ENCODE data around the gene ABCC10.
"Not testable (repeated sequence)": the region's sequence is repeated elsewhere in the genome, so short reads cannot be mapped to it uniquely, and the experiment has no call there.

Gene ABCC10, protein sequence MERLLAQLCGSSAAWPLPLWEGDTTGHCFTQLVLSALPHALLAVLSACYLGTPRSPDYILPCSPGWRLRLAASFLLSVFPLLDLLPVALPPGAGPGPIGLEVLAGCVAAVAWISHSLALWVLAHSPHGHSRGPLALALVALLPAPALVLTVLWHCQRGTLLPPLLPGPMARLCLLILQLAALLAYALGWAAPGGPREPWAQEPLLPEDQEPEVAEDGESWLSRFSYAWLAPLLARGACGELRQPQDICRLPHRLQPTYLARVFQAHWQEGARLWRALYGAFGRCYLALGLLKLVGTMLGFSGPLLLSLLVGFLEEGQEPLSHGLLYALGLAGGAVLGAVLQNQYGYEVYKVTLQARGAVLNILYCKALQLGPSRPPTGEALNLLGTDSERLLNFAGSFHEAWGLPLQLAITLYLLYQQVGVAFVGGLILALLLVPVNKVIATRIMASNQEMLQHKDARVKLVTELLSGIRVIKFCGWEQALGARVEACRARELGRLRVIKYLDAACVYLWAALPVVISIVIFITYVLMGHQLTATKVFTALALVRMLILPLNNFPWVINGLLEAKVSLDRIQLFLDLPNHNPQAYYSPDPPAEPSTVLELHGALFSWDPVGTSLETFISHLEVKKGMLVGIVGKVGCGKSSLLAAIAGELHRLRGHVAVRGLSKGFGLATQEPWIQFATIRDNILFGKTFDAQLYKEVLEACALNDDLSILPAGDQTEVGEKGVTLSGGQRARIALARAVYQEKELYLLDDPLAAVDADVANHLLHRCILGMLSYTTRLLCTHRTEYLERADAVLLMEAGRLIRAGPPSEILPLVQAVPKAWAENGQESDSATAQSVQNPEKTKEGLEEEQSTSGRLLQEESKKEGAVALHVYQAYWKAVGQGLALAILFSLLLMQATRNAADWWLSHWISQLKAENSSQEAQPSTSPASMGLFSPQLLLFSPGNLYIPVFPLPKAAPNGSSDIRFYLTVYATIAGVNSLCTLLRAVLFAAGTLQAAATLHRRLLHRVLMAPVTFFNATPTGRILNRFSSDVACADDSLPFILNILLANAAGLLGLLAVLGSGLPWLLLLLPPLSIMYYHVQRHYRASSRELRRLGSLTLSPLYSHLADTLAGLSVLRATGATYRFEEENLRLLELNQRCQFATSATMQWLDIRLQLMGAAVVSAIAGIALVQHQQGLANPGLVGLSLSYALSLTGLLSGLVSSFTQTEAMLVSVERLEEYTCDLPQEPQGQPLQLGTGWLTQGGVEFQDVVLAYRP (N-terminal part only)

DNA sequence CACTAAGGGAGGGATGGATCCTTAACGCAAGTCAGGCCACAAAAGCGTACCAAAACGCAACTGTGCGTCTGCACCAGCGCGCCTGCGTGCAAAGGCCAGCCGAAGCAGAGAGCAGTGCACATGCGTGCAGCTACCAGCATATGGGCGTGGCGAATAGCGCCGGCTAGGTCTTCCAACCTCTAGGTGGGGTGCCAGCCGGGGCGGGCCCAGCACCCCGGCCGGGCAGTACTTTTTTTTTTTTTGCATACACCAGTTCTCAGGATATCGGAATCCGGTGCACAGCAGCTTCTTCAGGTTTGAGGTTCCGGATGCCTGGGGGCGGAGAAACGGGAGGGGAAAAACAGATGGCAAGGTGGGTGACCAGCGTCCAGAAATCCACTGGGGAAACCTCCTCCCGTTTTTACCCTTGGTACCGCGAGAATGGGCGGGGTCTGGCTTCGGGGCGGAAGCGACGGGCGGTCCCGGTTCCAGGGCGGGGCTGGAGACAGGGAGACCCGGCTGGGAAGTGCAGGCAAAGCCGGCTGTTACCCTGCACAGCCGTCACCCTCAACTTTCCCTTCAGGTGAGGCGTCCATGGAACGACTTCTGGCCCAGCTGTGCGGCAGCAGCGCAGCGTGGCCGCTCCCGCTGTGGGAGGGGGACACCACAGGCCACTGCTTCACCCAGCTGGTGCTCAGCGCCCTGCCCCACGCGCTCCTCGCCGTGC is at the start of gene ABCC10:
ABCC10 (plus strand) TSS at position 136 of the 706 bp plus-strand sequence; CDS start at position 574, 438 bp downstream.
- H3K4me3 ChIP-seq (ENCODE audit: low read length): peak within 1 kb of the TSS; percentile 63
- H3K9me3 ChIP-seq (ENCODE audit: control insufficient read depth, insufficient read depth, low read length): no peaks in the 10 kb centered on the region
- no peaks in the 10 kb centered on the region for H3K27me3 ChIP-seq (ENCODE audit: control insufficient read depth, insufficient read depth, low read length)
- no peaks in the 10 kb centered on the region for H3K4me1 ChIP-seq (ENCODE audit: control insufficient read depth, insufficient read depth, low read length)
- H3K36me3 ChIP-seq (ENCODE audit: control insufficient read depth, insufficient read depth, low read length): peaks cover 6% of the 10 kb centered on the region; the same call in 1 of the 2 replicates
- no CpG with 5 or more reads among the region's 49 CpGs for WGBS (ENCODE audit: insufficient coverage, insufficient read length)
- peak; percentile 93 for DNase-seq (ENCODE audit: low read depth, low spot score)
- H3K27ac ChIP-seq (ENCODE audit: low read length): no peak within 1 kb of the TSS

DNA sequence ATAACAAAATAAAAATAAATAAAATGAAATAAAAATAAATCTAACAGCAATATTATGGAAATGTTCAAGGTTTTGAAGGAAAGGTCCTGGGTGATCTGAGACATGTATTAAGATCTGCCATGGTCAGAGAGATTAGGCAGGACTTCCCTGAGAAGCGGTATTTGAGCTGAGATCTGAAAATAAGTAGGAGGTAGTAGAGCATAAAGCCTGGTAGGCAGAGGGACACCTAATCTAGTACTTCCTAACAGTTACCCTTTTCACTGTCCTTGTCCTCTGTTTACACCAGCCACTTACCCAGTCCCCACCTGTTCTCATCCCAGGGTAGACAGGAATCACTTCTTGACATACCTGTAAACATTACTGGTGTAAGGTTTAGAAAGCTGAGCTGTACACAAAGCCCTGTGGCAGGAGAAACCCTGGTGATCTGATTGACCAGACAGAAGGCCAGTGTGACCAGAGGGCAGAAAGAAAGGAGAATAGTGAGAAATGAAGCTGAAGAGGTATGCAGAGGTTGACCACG is 49.6 kb upstream of the ABCC10 start:
- no peaks in the 10 kb centered on the region for H3K36me3 ChIP-seq (ENCODE audit: control insufficient read depth, insufficient read depth, low read length)
- no peak for DNase-seq (ENCODE audit: low read depth, low spot score)
- WGBS (ENCODE audit: insufficient coverage, insufficient read length): no CpG with 5 or more reads among the region's 2 CpGs
- H3K4me1 ChIP-seq (ENCODE audit: control insufficient read depth, insufficient read depth, low read length): no peaks in the 10 kb centered on the region
- no peaks in the 10 kb centered on the region for H3K27me3 ChIP-seq (ENCODE audit: control insufficient read depth, insufficient read depth, low read length)
- H3K9me3 ChIP-seq (ENCODE audit: control insufficient read depth, insufficient read depth, low read length): no peaks in the 10 kb centered on the region
- no peak overlapping the region for H3K4me3 ChIP-seq (ENCODE audit: low read length)
- H3K27ac ChIP-seq (ENCODE audit: low read length): no peak overlapping the region

DNA sequence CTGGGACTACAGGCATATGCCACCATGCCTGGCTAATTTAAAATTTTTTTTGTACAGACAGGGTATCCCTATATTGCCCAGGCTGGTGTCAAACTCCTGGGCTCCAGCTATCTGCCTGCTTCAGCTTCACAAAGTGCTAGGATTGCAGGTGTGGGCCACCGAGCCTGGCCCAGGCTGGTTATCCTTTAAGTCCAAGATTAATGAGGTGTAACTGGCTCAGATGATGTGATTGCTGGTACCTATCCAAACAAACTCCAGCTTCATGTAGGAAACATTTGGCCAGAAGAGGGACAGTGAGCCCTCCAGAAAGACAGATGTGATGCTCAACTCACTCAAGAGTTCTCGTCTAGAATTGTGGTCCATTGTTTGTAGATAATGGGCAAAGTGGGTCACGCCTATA is 48.7 kb upstream of the ABCC10 start:
- WGBS (ENCODE audit: insufficient coverage, insufficient read length): no CpG with 5 or more reads among the region's 3 CpGs
- H3K27me3 ChIP-seq (ENCODE audit: control insufficient read depth, insufficient read depth, low read length): no peaks in the 10 kb centered on the region

DNA sequence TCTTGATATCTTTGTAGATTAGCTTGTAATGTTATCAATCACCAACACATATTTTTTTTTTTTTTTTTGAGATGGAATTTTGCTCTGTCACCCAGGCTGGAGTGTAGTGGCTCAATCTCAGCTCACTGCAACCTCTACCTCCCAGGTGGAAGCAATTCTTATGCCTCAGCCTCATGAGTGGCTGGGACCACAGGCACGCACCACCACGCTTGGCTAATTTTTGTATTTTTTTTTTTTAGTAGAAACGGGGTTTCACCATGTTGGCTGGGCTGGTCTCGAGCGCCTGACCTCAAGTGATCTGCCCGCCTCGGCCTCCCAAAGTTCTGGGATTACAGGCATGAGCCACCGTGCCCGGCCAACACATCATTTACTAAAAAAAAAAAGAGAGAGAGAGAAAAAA is 46.5 kb upstream of the ABCC10 start:
- H3K27me3 ChIP-seq (ENCODE audit: control insufficient read depth, insufficient read depth, low read length); H3K36me3 ChIP-seq (ENCODE audit: control insufficient read depth, insufficient read depth, low read length); H3K27ac ChIP-seq (ENCODE audit: low read length); H3K4me1 ChIP-seq (ENCODE audit: control insufficient read depth, insufficient read depth, low read length); H3K9me3 ChIP-seq (ENCODE audit: control insufficient read depth, insufficient read depth, low read length); H3K4me3 ChIP-seq (ENCODE audit: low read length); DNase-seq (ENCODE audit: low read depth, low spot score): not testable (repeated sequence)
- WGBS (ENCODE audit: insufficient coverage, insufficient read length): no CpG with 5 or more reads among the region's 9 CpGs

More for the DNA sequence above, 48.7 kb upstream of the ABCC10 start:
- Histone ChIP-seq H3K4me1 (ENCODE audit: control insufficient read depth, insufficient read depth, low read length) (no peaks in the 10 kb centered on the region), H3K9me3 (ENCODE audit: control insufficient read depth, insufficient read depth, low read length) (no peaks in the 10 kb centered on the region), H3K27ac (ENCODE audit: low read length) (no peak overlapping the region), H3K4me3 (ENCODE audit: low read length) (no peak overlapping the region), H3K36me3 (ENCODE audit: control insufficient read depth, insufficient read depth, low read length) (no peaks in the 10 kb centered on the region)
- no peak for DNase-seq (ENCODE audit: low read depth, low spot score)

DNA sequence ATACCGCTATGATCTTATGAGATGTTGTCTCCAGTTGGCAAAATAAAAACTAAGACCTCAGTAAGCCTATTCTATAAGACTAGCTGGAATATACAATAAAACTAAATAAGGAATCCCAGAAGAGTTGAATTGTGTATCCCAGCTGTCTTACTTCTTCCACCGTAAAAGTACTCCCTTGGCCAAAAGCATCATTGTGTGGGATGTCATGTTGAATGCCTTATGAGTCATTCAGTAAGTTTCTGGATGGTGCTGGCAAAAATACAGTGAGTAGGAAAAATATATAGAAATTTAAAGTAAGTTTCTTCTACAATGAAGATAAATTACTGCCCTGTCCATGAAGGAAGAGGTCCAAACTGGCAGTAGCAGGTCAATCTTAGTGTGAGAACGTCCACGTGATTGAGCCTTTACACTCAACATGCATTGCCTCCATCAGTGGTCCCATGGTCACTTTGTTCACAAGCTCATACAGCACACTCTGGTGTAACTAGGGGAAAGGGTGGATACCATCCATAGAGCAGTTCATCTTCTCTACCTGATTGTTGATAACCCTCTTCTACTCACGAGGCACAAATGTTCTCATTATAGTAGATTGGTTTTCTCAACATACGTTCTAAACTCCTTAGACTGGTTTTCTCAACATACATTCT is 44.2 kb upstream of the ABCC10 start:
- Histone ChIP-seq H3K4me3 (ENCODE audit: low read length) (no peak overlapping the region), H3K36me3 (ENCODE audit: control insufficient read depth, insufficient read depth, low read length) (no peaks in the 10 kb centered on the region), H3K9me3 (ENCODE audit: control insufficient read depth, insufficient read depth, low read length) (no peaks in the 10 kb centered on the region), H3K27ac (ENCODE audit: low read length) (no peak overlapping the region), H3K27me3 (ENCODE audit: control insufficient read depth, insufficient read depth, low read length) (no peaks in the 10 kb centered on the region), H3K4me1 (ENCODE audit: control insufficient read depth, insufficient read depth, low read length) (no peaks in the 10 kb centered on the region)
- no CpG with 5 or more reads among the region's 6 CpGs for WGBS (ENCODE audit: insufficient coverage, insufficient read length)
- DNase-seq (ENCODE audit: low read depth, low spot score): no peak

DNA sequence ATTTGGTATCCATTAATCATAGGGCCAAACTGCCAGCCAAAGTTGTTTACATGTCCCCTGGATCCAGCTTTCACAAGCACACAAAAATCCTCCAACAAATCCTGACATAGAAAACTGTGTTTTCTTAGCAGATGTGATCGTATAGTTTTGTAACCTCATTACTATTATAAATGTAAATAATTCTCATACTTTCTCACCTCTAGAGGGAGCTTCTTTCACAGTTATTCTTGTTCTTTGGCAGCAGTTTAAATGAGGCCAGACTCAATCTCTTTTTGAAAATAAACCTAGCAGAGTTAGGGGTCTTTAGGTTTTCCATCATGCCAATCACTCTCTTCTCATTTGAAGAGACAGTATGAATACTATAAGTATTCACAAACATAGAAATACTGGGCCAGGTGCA is 40.8 kb upstream of the ABCC10 start:
- no CpG with 5 or more reads among the region's 1 CpG for WGBS (ENCODE audit: insufficient coverage, insufficient read length)
- no peaks in the 10 kb centered on the region for H3K36me3 ChIP-seq (ENCODE audit: control insufficient read depth, insufficient read depth, low read length)
- no peak overlapping the region for H3K4me3 ChIP-seq (ENCODE audit: low read length)
- no peak overlapping the region for H3K27ac ChIP-seq (ENCODE audit: low read length)
- no peak for DNase-seq (ENCODE audit: low read depth, low spot score)
- H3K4me1 ChIP-seq (ENCODE audit: control insufficient read depth, insufficient read depth, low read length): 0 out of 2 replicates have a peak, but pooled peaks cover under 1% of the 10 kb centered on the region
- H3K27me3 ChIP-seq (ENCODE audit: control insufficient read depth, insufficient read depth, low read length): no peaks in the 10 kb centered on the region
- no peaks in the 10 kb centered on the region for H3K9me3 ChIP-seq (ENCODE audit: control insufficient read depth, insufficient read depth, low read length)

DNA sequence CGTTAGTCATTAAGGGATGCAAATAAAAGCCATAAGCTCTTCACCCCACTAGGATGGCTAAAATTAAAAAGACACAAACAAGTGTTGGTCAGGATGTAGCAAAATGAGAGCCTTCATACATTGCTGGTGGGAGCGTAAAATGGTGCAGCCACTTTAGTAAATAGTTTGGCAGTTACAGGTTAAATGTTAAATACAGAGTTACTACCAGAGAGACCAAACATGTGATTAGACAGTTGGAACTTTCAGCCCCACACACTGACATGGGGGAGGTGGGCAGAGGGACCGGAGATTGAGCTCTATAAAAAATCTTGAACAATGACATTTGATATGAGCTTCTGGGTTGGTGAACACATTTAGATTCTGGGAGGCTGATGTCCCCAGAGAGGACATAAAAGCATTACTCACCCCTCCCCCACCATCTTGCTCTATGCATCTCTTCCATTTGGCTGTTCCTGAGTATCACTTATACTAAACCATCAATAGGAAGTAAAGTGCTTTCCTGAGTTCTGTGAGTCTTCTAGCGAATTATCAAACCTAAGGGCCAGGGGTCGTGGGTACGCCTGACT is 37.5 kb upstream of the ABCC10 start:
- no CpG with 5 or more reads among the region's 6 CpGs for WGBS (ENCODE audit: insufficient coverage, insufficient read length)
- H3K9me3 ChIP-seq (ENCODE audit: control insufficient read depth, insufficient read depth, low read length): no peaks in the 10 kb centered on the region
- no peaks in the 10 kb centered on the region for H3K27me3 ChIP-seq (ENCODE audit: control insufficient read depth, insufficient read depth, low read length)
- H3K4me1 ChIP-seq (ENCODE audit: control insufficient read depth, insufficient read depth, low read length): 0 out of 2 replicates have a peak, but pooled peaks cover 2% of the 10 kb centered on the region
- H3K27ac ChIP-seq (ENCODE audit: low read length): no peak overlapping the region
- H3K36me3 ChIP-seq (ENCODE audit: control insufficient read depth, insufficient read depth, low read length): no peaks in the 10 kb centered on the region
- H3K4me3 ChIP-seq (ENCODE audit: low read length): no peak overlapping the region
- no peak for DNase-seq (ENCODE audit: low read depth, low spot score)

DNA sequence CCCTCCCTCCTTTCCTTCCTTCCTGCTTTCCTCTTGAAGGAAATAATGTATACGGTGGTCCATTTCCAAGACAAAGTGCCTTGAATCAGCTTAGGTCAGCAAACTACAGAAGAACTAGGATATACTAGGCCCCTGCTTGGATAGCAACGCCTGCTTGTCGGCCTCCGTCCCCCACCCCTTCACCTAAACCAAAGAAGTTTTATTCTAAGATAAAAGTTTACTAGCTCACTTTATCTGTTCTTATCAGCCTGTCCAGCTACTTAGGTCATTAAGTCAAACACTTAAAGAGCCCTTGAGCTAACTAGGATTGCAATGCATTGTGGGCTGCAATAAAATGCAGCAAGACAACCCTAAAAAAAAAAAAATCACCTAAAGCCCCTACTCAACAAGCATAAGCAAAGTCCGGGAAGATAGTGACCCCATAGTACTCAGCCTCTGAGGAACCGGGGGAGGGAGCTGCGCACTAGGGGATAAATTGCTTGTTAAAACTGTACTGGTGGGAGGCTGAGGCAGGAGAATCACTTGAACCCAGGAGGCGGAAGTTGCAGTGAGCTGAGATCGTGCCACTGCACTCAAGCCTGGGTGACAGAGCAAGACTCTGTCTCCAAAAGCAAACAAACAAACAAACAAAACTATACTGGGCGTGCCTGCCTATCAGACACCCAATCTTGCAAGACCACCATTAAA is 36.4 kb upstream of the ABCC10 start:
- not testable (repeated sequence) for H3K36me3 ChIP-seq (ENCODE audit: control insufficient read depth, insufficient read depth, low read length); H3K27ac ChIP-seq (ENCODE audit: low read length); H3K4me1 ChIP-seq (ENCODE audit: control insufficient read depth, insufficient read depth, low read length); DNase-seq (ENCODE audit: low read depth, low spot score); H3K4me3 ChIP-seq (ENCODE audit: low read length); H3K9me3 ChIP-seq (ENCODE audit: control insufficient read depth, insufficient read depth, low read length); H3K27me3 ChIP-seq (ENCODE audit: control insufficient read depth, insufficient read depth, low read length)
- WGBS (ENCODE audit: insufficient coverage, insufficient read length): no CpG with 5 or more reads among the region's 10 CpGs

All from iPS DF 6.9 (cell line).